ENCODE data around the gene PPIL3. TPM values are rescaled to one million over a fixed set of nuclear protein-coding genes. Genes with fewer than 3 reads are reported as not detected.

PPIL3 gene
- total and polyA plus RNA-seq, 9 of the 15 experiments (the other 6 are each of a cell fraction or from before 2014, with no cell fraction given), result 22.4 to 66.2 (median 49.0) TPM

GRCh38 chr2:200878289-200878880, 10.5 kb downstream of the PPIL3 start:
- ATAC-seq (peak; percentile 25; the same call in 1 of the 3 replicates), DNase-seq (ENCODE audit: extremely low read depth in 1 of 4, low spot score in 3 of 4) (no peak), FAIRE-seq (no peak)
- no peaks in the 10 kb centered on the region for H3K79me2 ChIP-seq (ENCODE audit: control insufficient read depth, insufficient read depth, low read length)
- CTCF ChIA-PET (ENCODE audit: low intra/inter-chr PET ratio), result no interaction called here
- H3K9me1 ChIP-seq (ENCODE audit: control insufficient read depth, insufficient read depth, low read length), result no peaks in the 10 kb centered on the region
- H3K4me1 ChIP-seq (replicated peaks in 1 of 2; ENCODE audit: control insufficient read depth in 2 of 2, insufficient read depth in 2 of 2, low read length in 2 of 2), result peaks cover 0 to 5% of the 10 kb centered on the region in 2 experiments; a peak in 2 of 5 replicates
- no peak overlapping the region for H3K9ac ChIP-seq (ENCODE audit: insufficient read depth in 1 of 2, low read depth in 2 of 2, low read length in 2 of 2)
- H2AFZ ChIP-seq (ENCODE audit: low read depth, low read length), result no peak overlapping the region
- peaks cover 70% of the 10 kb centered on the region for H3K36me3 ChIP-seq (ENCODE audit: control insufficient read depth, insufficient read depth, low read length)
- H3K27ac ChIP-seq (ENCODE audit: extremely low read depth, low read depth, low read length), result no peak overlapping the region
- H3K9me3 ChIP-seq (replicated peaks; ENCODE audit: control insufficient read depth, insufficient read depth, low read depth, low read length), result no peaks in the 10 kb centered on the region
- POLR2A ChIA-PET, result interaction anchor here (1.0 to 1.7 kb wide), 5 partner anchors 9 to 15 kb away, joined by 3 to 6 read pairs (median 4); partner anchors contain the start of genes CLK1, NIF3L1 and PPIL3
- no peak overlapping the region for H3K4me2 ChIP-seq (ENCODE audit: insufficient read depth, low read length)
- WGBS (ENCODE audit: insufficient coverage, low coverage, missing lambda C conversion rate), result 86% methylated on average over 2 of the region's 2 CpGs
- no peaks in the 10 kb centered on the region for H3K27me3 ChIP-seq (ENCODE audit: control insufficient read depth in 2 of 2, insufficient read depth in 2 of 2, low read length in 2 of 2)
- H3K4me3 ChIP-seq, result no peak overlapping the region
- no peaks in the 10 kb centered on the region for H4K20me1 ChIP-seq (replicated peaks; ENCODE audit: control insufficient read depth, insufficient read depth, low read length)
- in situ Hi-C loops (cut with MboI), result no loop called here
- BruUV-seq (replicated peaks), result no TSS peak
- intact Hi-C loops (cut with micrococcal nuclease), result no loop called here
- TF ChIP-seq THRB (CRISPR knock-in tag; conservative IDR thresholded peaks at IDR 0.05), result no peak
- no peak for TF ChIP-seq ZNF395 (CRISPR knock-in tag; IDR thresholded peaks at IDR 0.05)
- TF ChIP-seq RERE (CRISPR knock-in tag; IDR thresholded peaks at IDR 0.05; ENCODE audit: borderline replicate concordance), result no peak
- TF ChIP-seq CBFB (CRISPR knock-in tag; IDR thresholded peaks at IDR 0.05), result no peak
- no peak for TF ChIP-seq CBX8 (IDR thresholded peaks at IDR 0.05; ENCODE audit: borderline replicate concordance, extremely low read depth, low read depth, low read length, poor library complexity, severe bottlenecking)
- TF ChIP-seq ARID4B (CRISPR knock-in tag; IDR thresholded peaks at IDR 0.05), result no peak
- no peak for TF ChIP-seq ZNF785 (CRISPR knock-in tag; IDR thresholded peaks at IDR 0.05)
